HG03565 (cell line): Measurements from ENCODE around the gene RAET1G.
"Not testable (repeated sequence)": the region's sequence is repeated elsewhere in the genome, so short reads cannot be mapped to it uniquely, and the experiment has no call there.

ENCODE experiments used
- ATAC-seq: cut with Tn5 transposase; IDR thresholded peaks from one replicate; pipeline ENCODE4 v1.9.1; 2021; ENCODE audit warnings: mild to moderate bottlenecking, moderate library complexity; ENCODE audit not compliant: unreplicated experiment

RAET1G gene

DNA sequence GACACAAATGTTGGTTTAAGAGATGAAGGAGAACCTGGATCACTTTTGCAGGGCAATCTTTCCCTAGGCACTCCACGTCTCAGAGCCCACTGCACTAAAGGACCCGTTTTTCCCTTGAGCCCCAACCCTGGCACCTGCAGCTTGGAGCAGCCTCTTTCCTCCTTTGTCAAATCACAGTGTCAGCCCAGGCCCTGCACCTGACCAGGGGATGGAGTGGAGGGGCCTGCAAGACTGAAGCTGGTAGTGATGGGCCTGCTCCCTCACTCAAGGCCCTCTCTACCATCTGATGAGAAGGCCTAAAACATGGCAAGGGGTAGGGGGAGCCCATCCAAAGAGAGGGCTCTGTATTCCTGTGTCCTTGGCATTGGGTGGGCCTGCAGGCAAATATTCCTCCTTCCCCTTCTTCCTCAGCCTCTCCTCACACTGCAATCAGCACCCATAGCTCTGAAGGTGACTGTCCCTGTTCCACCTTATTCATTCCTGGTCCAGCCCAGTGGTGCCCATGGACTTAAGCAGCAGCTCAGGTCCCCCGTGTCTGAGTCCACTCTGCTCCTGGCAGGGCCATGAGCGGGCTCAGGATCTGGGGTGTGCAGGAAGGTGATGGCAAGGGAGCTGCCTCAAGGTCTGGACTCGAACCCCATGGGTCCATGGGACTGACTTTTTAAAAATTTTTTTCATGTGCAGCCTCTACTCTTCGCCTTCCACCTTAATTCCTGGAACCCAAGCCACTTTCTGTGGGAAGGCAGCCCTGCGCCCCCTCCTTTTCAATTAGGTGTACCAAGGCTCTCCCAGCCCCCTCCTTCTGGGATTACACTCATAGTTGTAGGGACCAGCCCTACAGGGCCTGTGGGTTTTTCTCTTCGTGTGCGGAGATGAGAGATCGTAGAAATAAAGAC lies 6.7 kb downstream of the RAET1G start:
- ATAC-seq = no peak

DNA sequence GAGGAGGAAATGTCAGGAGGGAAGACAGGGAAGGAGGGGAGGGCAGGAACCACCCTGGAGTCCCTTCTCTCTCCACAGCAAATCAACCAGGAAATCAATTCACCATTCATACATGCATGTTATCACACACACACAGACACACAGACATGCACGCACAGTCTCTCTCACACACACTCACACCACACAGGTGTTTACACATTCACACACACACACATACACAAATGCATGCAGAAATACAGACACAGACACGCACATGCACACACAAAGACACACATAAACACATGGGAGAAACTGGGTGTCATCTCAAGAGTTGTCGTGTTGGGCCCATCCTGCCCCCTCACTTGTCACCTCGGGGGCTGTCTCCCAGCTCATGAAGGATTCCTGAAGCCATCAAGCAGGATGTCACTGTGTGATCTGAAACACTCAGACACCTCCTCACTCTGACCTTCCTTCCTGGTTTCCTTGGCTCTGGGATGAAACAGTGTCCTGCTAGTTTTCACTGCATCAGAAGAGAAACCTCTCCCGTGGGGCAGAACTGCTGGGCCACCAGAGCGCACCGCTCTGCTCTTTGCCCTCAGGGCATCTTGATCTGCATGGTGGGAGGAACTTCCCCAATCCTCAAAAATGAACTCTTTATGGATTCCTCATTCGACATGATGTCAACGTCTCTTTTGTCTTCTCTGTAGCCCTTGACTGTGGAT lies 9.2 kb downstream of the RAET1G start:
- no peak for ATAC-seq

DNA sequence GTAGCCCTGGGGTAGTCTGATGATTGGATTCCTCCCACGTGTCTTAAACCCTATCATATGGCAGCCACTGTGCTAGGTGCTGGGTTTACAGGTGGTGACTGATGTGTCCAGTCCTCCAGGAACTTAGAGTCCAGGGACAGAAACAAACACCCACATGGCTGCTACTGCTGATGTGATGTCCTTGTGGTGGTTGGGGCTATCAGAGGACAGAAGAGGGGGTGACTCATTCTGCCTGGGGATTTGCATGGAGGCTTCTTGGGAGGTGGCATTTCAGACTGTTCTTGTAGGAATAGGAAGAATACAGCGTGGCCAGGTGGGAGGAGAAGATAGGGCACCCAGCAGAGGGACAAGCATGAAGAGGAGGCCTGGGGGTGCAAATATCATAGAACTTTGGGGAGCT lies 9.8 kb downstream of the RAET1G start:
- ATAC-seq = no peak

DNA sequence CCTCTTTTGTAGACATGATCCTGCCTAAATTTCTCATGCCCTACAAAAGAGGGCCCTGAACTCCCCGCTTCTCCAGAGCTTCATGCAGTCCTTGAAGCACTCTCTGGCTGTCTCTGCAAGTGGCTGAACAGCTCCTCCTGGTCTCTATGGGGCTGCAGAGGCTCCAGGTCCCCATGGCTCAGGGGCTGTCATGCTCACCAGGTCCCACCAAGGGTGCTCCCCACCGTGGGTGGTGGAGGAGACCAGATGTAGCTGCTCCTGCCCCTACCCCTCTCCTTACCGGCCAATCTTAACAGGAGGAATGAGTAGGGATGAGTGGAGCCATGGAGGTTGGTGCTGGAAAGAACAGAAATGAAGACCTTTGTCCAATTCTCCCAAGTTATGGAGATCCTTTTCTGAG lies 10.2 kb downstream of the RAET1G start:
- ATAC-seq = not testable (repeated sequence)

DNA sequence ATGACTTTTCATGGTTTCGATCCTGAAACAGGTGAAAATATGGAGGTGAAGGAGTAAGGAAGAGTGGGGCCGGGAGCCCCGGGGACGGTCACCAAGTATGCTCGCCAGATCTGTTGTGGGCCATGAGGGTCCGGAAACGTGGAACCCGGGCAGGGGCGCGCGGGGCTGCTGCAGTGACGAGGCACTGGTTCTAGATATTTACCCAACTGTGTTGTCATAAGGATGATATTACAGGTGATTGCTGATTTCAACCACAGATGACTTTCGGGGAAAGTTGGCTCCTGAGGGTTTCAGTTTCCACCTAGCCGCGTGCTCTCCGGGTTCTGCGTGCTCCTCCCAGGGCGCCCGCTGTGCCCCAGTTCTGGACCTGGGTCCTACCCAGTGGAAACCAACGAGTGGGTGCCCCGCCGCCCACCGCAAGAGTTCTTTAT lies 12.2 kb downstream of the RAET1G start:
- ATAC-seq = no peak

DNA sequence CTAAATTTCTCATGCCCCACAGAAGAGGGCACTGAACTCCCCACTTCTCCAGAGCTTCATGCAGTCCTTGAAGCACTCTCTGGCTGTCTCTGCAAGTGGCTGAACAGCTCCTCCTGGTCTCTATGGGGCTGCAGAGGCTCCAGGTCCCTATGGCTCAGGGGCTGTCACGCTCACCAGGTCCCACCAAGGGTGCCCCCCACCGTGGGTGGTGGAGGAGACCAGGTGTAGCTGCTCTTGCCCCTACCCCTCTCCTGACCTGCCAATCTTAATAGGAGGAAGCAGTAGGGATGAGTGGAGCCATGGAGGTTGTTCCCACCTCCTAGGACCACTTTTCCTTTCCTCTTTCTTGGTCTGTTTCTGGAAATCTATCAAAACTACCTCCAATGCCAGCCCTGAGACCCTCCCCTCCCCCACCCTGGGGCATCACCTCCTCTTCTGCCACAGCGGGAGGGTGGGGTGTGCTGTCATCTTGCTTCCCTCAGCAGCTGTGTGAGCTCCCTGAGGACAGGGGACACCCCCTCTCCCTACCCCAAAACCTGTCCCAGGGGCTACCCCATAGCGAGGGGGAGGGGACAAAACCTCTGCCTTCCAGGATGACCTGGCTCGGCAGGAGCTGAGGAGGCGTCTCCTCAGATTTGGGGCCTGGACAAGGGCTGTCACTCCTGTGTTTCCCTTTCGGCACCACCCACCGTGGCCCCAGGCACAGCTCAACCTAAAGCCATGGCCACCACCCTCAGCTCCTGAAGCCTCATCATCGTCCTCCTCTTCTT lies 13.0 kb downstream of the RAET1G start:
- no peak for ATAC-seq

DNA sequence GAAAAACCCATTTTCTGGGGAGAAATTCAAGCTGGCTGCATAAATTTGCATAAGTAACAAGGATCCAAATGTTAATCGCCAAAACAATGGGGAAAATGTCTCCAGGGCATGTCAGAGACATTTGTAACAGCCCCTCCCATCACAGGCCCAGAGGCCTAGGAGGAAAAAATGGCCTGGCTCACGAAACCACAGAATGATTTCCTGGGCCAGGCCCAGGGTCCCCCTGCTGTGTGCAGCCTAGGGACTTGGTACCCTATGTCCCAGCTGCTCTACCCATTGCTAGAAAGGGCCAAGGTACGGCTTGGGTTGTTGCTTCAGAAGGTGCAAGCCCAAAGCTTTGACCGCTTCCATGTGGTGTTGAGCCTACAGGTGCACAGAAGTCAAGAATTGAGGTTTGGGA lies 14.4 kb downstream of the RAET1G start:
- not testable (repeated sequence) for ATAC-seq

DNA sequence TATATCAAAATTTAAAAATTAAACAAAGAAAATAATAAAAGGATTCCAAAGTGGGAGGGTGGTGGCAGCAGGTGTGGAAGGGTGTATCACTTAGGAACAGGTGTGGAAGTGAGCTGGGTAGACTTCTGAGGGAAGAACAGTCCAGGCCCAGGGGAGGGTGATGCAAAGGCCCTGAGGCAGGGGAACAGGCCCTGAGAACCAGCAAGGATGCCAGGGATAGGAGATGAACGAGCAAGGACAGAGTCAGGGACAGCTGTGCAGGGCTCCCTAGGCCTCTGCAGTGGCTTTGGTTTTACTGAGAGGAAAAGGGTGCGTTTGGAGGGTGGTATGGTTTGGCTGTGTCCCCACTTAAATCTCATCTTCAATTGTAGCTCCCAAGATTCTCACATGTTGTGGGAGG lies 15.6 kb downstream of the RAET1G start:
- no peak for ATAC-seq

DNA sequence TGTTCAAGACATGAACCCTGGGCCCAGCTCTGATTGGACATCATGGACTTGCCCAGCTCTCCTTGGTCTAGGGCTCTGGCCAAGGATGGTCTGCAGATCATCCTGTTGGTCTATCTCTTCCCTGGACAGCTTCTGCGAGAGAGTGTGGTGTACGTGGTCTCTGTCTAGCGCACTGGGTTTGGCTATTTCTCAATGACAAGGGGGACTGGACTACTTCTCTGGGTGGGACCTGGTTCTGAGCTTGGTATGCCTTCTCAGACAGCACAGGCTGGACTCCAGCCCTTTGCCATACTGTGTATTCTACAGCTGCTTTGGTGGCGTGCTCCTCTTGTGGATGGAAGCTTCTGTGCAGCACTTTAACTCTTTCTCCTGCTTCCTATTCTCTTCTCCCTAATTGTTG lies 16.5 kb downstream of the RAET1G start:
- ATAC-seq = no peak

DNA sequence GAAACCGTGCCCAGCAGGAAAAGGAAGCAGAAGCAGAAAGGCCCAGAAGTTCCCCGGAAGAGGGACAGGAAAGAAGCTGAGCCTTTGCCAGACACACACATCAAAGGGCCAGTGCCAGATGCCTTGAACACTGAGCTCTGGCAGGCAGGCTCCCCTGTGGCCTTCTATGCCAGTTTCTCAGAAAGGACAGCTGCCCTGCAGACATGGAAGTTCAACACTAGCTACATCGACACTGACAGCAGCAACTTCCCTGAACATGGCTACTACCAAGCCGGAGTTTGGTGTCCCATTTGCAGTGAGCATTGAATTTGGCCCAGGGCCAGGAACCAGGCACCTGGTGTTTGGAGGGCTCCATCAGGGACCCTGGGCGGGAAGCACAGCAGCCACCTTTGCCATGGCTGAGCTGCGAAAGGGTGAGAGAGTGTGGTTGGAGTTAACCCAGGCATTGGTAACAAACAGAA lies 17.0 kb downstream of the RAET1G start:
- no peak for ATAC-seq

DNA sequence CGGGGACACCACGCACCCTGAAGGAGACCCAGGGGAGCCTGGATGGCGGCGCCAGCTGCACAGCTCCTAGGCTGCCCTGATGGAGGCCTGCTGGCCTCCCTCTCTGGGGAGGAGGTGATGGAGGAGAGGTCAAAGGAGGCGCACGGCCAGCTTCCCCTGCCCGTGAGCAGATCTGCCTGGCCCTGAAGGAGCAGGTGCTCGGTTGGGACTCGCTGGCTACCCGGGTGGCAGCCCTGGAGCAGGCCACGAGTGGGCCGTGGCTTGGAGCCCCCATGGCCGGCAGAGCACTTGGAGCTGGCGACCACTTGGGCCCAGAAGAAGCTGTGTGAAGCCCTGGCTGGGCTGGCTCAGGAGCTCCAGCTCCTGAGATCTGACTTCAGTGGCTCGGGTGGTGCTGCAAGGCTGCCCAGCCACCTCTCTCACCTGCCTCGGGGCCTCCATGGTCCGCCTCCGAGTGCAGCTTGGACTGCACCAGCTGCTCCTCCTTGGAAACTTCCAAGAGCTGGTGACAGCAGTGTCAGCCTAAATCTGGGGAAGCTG lies 17.5 kb downstream of the RAET1G start:
- no peak for ATAC-seq

DNA sequence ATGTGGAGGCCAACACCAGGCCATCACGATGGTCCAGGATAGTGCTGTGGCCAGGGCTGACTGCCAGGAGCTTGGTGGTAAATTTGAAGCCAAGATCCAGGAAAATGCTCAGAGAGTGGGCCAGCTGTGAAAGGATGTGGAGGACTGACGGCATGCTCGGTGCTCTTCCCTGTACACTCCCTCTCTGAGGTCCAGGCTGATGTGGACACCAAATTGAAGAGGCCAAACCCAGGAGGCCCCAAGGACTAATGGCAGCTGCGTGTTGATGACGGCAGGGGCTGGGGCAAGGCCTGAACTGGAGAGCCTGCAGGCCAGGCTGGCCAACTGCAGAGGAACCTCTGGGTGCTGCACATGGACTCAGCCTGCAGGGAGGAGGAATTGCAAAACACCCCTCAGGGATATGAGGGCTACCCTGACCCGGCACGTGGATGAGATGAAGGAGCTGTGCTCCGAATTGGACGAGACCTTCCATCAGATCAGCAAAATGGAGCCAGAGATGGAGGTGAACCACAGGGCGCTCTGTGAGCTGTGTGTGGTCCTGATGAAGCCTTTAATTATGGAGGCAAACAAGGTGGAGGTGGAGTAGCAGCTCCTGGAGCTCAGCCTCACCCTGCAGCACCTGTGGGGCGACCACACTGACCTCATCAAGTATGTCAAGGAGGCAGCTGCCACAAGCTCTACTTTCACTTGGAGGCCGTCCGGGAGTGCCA lies 18.1 kb downstream of the RAET1G start:
- ATAC-seq = no peak

DNA sequence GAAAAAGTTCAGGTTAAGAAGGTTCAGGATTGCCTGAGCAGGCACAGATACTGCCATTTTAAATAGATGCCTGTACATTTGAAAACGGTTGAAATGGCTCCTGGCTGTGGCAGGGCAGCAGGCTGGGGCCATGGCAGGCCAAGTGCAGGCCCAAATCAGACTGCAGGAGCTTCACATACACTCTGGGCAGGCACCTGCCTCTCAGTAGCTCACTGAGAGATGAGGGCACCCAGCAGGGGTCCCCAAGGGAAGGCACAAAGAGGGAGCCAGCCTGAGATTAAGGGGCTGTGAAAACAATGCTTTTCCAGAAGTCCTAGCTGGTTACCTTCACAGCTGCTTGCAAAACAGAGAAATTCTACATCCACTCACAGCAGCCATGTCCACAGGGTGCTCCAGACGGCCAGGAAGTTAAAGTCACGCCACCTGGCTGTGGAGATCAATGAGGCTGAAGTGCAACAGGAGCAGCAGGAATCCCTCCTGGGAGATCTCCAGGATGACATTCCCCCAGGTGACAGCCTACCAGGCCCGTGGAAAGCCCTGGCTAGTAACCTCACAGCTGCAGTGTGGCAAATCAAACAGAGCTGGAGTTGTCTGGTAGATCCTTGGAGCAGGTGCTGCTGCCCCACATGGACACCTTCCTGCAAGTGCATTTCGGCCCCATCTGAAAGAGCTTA lies 18.8 kb downstream of the RAET1G start:
- no peak for ATAC-seq

DNA sequence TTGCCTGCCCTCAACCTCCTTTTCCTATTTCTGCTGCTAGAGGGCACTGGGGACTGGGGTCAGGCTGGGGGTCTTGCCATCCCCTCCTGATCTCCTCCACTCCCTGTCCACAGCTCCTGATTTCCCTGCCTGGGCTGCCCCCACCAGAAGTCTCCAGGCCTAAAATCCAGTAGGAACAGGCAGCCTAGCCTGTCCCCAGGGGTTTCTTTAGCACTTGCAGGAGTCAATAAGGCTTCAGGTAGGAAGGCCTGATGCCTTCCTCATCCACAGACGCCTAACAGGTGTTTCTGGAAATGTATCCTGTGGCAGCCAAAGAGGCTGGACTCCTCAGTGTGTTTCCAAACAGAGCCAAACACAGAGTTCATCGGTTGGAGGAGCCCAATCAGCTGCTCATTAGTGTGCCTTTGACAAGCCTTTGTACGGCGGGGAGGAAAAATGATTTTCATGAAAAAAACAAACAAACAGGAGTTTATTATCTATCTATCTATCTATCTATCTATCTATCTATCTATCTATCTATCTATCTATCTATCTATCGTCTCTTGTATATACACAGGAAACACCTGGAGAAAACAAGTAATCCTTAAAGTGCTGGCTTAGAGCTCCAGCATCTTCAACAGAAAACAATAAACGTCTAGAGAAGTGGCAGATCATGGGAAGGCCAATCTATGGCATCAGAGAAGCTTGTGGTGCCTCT lies 21.3 kb downstream of the RAET1G start:
- ATAC-seq = no peak

DNA sequence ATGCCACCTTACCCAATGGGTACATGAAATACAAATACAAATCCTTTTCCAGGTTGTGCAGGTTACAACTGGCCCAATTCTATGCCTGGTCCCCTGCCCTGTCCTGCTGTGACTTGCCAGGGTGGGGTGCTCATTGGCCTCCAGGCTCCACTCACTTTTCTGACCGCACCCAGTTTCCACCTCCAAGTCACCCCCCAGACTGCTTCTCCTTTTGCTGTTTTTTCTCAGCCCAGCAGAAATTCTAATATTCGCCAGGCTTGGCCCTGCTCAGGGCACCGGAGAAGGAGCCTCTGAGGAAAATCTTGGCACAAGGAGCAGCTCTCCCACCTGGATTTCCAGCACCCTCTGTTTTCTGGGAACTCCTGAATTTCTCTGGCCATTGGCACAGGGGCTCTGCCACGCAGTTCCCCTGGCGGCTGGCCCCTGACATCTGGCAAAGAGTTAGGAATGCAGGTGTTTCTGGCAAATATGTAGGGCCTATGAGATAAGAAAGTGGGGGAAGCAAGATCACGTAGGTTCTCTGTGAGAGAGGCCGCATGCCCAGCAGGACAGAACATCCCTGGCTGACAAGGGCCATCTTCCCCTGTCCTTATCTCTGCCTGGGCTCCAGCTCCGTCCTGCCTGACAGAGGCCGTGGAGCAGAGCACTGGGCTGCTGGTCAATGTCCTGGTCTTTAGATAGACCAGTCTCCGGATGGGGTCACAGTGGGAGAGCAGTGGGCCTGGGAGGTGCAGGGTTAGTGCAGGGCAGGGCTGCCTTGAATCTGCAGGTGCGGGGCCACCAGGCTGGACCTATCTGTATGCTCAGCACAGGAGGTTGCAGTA lies 22.1 kb downstream of the RAET1G start:
- ATAC-seq = no peak

DNA sequence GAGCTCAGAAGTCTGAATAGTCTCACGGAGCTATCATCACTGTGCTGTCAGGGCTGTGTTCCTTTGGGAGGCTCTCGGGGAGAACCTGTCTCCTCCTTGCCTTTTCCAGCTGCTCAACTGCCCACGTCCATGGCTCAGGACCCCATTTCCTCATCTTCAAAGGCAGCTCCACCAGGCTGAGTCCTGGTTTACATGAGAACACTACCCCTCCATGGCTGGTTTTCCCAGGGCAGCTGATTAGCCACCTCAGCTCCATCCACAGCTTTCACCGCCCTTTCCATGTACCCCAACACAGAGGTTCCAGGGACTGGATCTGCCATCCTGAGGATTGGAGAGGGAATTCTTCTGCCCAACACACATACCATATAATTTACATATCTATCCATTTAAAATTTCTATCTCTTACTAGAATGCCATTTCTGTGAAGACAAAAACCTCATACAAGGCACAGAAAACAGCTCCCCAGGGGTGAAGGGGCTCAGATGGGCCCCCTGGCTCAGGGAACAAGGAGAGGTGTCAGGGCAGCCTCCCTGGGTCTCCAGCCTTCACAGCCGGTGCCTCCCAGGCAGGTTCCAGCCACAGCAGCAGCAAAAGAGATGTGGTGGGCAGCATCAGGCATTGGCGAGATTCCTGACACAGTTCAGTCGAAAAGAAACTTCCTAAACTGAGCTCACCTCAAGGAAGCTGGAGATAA lies 22.8 kb downstream of the RAET1G start:
- ATAC-seq = no peak

DNA sequence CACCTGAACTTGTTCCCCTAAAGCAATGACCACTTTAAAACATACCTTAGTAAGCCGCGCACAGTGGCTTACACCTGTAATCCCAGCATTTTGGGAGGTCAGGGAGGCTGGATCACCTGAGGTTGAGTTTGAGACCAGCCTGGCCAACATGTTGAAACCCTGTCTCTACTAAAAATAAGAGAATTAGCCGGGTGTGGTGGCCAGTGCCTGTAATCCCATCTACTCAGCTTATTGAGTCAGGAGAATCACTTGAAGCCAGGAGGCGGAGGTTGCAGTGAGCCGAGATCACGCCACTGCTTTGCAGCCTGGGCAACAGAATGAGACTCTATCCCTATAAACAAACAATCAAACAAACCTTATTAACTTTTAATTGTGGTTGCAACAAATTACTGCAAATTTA lies 23.4 kb downstream of the RAET1G start:
- ATAC-seq = no peak

DNA sequence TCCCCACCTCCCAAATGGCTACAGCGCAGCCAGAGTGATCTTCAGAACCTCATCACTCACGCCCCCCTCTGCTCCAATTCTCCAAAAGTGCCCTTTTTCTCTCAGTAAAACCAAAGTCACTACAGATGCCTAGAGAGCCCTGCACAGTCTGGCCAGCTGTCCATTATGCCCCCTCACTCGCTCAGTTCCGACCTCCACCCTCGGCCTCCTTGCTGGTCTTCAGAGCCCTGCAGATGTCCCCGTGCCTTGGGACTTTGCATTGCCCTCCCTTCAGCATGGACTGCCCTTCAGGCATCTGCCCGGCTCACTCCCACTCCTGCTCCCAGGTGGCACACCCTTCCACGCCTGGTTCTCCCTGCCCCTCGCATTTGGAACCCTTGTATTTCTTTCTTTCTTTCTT lies 24.0 kb downstream of the RAET1G start:
- ATAC-seq = no peak
